ENCODE results near the gene MRPL17. TPM values are rescaled to one million over a fixed set of nuclear protein-coding genes. Genes with fewer than 3 reads are reported as not detected.

The MRPL17 gene
- polyA plus RNA-seq, 1 donor from 2014 or later = 28.3 TPM

- TF ChIP-seq, protein P1, sequence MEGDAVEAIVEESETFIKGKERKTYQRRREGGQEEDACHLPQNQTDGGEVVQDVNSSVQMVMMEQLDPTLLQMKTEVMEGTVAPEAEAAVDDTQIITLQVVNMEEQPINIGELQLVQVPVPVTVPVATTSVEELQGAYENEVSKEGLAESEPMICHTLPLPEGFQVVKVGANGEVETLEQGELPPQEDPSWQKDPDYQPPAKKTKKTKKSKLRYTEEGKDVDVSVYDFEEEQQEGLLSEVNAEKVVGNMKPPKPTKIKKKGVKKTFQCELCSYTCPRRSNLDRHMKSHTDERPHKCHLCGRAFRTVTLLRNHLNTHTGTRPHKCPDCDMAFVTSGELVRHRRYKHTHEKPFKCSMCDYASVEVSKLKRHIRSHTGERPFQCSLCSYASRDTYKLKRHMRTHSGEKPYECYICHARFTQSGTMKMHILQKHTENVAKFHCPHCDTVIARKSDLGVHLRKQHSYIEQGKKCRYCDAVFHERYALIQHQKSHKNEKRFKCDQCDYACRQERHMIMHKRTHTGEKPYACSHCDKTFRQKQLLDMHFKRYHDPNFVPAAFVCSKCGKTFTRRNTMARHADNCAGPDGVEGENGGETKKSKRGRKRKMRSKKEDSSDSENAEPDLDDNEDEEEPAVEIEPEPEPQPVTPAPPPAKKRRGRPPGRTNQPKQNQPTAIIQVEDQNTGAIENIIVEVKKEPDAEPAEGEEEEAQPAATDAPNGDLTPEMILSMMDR (IDR thresholded peaks at IDR 0.05; ENCODE audit: poor library complexity, severe bottlenecking) = no peak
Measured at GRCh38 chr11:6642957-6643356, 40.2 kb downstream of the MRPL17 start (continued).

GRCh38 chr11:6640985-6641701, 42.0 kb downstream of the MRPL17 start:
- Histone ChIP-seq H3K4me3 (ENCODE audit: low read length) (no peak overlapping the region), H3K36me3 (ENCODE audit: insufficient read depth, low read length) (no peaks in the 10 kb centered on the region), H3K4me2 (ENCODE audit: low read length) (no peak overlapping the region), H4K20me1 (ENCODE audit: insufficient read depth) (peaks cover 81% of the 10 kb centered on the region), H3F3A (ENCODE audit: insufficient read depth, low read length, poor library complexity, severe bottlenecking) (no peaks in the 10 kb centered on the region), H3K79me2 (replicated peaks; ENCODE audit: insufficient read depth, low read length) (peaks cover 78% of the 10 kb centered on the region), H2AFZ (ENCODE audit: low read depth, low read length) (no peak overlapping the region), H3K27ac (ENCODE audit: low read length) (no peak overlapping the region), H3K9ac (ENCODE audit: low read length) (no peak overlapping the region), H3K27me3 (ENCODE audit: insufficient read depth, low read depth, low read length) (no peaks in the 10 kb centered on the region), H3K9me2 (ENCODE audit: insufficient read depth, low read length) (no peaks in the 10 kb centered on the region), H3K9me3 (ENCODE audit: low read length) (no peaks in the 10 kb centered on the region)
- TF ChIP-seq EP300 (conservative IDR thresholded peaks at IDR 0.05; ENCODE audit: poor library complexity, severe bottlenecking) (no peak), TAF1 (IDR thresholded peaks at IDR 0.05; ENCODE audit: low read depth) (no peak), REST (IDR thresholded peaks at IDR 0.05; ENCODE audit: borderline replicate concordance) (no peak)

DNA sequence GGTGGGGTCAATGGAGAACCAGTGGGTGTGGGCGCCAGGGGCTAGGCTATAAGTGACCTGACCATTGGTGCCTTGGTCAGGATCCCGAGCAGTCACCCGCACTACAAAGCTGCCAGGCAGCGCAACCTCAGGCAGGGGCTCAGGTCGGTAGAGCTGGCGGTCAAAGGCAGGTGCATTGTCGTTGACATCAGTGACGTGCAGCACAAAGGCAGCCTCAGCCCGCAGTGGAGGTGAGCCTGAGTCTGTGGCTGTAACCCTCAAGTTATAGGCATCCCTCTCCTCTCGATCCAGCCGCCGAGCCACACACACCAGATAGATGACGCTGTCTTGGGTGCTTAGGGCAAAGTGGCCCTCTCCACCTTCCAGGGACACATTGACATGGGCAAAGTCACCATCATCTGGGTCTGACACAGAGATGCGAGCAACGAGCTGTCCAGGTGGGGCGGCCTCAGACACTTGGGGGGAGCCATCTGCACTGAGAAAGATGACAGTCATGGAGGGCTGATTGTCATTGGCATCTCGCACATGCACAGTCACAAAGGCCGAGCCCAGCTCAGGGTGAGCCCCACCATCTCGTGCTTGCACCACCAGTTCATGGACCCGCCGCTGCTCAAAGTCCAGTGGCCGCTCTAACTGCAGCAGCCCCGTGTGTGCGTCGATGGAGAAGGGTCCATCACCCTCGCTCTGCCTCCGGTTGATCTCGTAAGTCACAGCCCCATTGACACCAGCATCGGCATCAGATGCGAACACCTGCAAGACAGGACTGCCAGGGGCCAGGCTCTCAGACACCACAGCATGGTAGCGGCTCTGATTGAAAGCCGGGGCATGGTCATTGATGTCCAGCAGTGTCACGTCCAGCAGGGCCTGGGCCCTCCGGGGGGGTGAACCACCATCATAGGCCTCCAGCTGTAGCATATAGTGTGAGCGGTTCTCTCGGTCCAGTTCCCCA, 42.8 kb downstream of the MRPL17 start:
- Histone ChIP-seq H3K9ac (ENCODE audit: low read length) (no peak overlapping the region), H3K9me3 (ENCODE audit: low read length) (no peaks in the 10 kb centered on the region), H2AFZ (ENCODE audit: low read depth, low read length) (no peak overlapping the region), H3K9me2 (ENCODE audit: insufficient read depth, low read length) (no peaks in the 10 kb centered on the region), H3K79me2 (replicated peaks; ENCODE audit: insufficient read depth, low read length) (peaks cover 72% of the 10 kb centered on the region), H4K20me1 (ENCODE audit: insufficient read depth) (peaks cover 83% of the 10 kb centered on the region), H3K27ac (ENCODE audit: low read length) (no peak overlapping the region), H3K27me3 (ENCODE audit: insufficient read depth, low read depth, low read length) (no peaks in the 10 kb centered on the region), H3K4me3 (ENCODE audit: low read length) (no peak overlapping the region), H3K4me2 (ENCODE audit: low read length) (no peak overlapping the region), H3K36me3 (ENCODE audit: insufficient read depth, low read length) (no peaks in the 10 kb centered on the region), H3F3A (ENCODE audit: insufficient read depth, low read length, poor library complexity, severe bottlenecking) (no peaks in the 10 kb centered on the region)
- TF ChIP-seq RAD21 (conservative IDR thresholded peaks at IDR 0.05) = no peak
- no peak for TF ChIP-seq POLR2AphosphoS5 (IDR thresholded peaks at IDR 0.05)
- TF ChIP-seq MXI1 (conservative IDR thresholded peaks at IDR 0.05; ENCODE audit: poor library complexity, severe bottlenecking) = no peak
- no peak for TF ChIP-seq EZH2 (IDR thresholded peaks at IDR 0.05; ENCODE audit: borderline replicate concordance, insufficient read depth, low read length, poor library complexity, severe bottlenecking)
- TF ChIP-seq REST (IDR thresholded peaks at IDR 0.05; ENCODE audit: borderline replicate concordance) = no peak
- no peak for TF ChIP-seq TAF1 (IDR thresholded peaks at IDR 0.05; ENCODE audit: low read depth)
- TF ChIP-seq, protein P1 (IDR thresholded peaks at IDR 0.05; ENCODE audit: poor library complexity, severe bottlenecking) = no peak
- TF ChIP-seq SMC3 (conservative IDR thresholded peaks at IDR 0.05; ENCODE audit: poor library complexity) = no peak
- no peak for TF ChIP-seq EP300 (conservative IDR thresholded peaks at IDR 0.05; ENCODE audit: poor library complexity, severe bottlenecking)
